IPS-18c (cell line): Measurements from ENCODE around the gene TTBK1.

ENCODE experiments used
- H3K4me3 ChIP-seq: 2 replicates; pipeline ENCODE4 v1.7.0; 2013; ENCODE audit warnings: low read depth, mild to moderate bottlenecking, low read length, moderate library complexity; ENCODE audit not compliant: insufficient read depth
- H3K9me3 ChIP-seq: one replicate; pipeline ENCODE4 v1.6.1; 2013; ENCODE audit warnings: mild to moderate bottlenecking, low read length, moderate library complexity; ENCODE audit not compliant: control insufficient read depth, insufficient read depth

TTBK1 gene

DNA sequence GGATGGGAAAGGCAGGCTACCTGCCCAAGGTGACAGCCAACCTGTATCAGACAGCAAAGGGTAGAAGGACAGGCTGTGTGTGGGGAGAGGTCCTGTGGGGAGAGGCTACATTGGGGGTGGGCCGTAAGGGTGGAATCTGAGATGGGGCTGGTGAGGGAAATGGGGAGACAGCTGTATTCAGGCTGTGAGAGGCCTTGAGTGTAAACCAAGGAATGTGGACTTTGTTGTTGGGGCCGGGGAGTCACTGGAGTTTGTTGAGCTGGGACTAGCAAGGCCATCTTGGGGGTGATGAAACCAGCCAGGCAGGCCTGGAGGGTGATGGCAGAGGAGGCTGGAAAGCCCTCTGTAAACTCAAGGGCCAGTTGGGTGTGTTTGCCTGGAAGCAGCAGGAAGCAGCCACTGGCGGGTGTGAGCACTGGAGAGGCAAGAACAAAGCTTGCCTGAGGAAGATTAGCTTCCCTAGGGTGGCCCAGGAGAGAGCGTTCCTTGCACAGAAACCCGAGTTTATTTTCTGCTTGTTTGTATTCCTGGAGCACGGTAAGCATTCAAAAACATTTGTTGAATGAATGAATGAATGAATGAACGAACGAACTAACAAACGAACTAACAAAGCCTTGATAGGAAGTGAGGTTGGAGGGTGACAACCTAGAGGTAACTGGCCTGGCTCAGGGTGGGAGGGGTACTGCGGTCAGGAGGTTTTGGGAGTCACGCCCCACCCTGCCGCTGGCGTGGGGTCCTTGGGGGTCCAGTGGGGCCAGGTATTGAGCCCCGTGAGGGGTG, 18.9 kb downstream of the TTBK1 start:
- Histone ChIP-seq H3K4me3 (no peak overlapping the region), H3K9me3 (no peaks in the 10 kb centered on the region)

DNA sequence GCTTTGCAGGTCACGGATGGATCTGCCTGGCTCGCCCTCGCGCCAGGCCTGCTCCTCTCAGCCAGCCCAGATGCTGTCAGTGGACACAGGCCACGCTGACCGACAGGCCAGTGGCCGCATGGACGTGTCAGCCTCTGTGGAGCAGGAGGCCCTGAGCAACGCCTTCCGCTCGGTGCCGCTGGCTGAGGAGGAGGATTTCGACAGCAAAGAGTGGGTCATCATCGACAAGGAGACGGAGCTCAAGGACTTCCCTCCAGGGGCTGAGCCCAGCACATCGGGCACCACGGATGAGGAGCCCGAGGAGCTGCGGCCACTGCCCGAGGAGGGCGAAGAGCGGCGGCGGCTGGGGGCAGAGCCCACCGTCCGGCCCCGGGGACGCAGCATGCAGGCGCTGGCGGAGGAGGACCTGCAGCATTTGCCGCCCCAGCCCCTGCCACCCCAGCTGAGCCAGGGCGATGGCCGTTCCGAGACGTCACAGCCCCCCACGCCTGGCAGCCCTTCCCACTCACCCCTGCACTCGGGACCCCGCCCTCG, 19.6 kb downstream of the TTBK1 start:
- Histone ChIP-seq H3K9me3 (peaks cover under 1% of the 10 kb centered on the region), H3K4me3 (no peak overlapping the region)

GRCh38 chr6:43263314-43264178, 20.3 kb downstream of the TTBK1 start:
- peaks cover 2% of the 10 kb centered on the region for H3K9me3 ChIP-seq
- H3K4me3 ChIP-seq, result no peak overlapping the region

DNA sequence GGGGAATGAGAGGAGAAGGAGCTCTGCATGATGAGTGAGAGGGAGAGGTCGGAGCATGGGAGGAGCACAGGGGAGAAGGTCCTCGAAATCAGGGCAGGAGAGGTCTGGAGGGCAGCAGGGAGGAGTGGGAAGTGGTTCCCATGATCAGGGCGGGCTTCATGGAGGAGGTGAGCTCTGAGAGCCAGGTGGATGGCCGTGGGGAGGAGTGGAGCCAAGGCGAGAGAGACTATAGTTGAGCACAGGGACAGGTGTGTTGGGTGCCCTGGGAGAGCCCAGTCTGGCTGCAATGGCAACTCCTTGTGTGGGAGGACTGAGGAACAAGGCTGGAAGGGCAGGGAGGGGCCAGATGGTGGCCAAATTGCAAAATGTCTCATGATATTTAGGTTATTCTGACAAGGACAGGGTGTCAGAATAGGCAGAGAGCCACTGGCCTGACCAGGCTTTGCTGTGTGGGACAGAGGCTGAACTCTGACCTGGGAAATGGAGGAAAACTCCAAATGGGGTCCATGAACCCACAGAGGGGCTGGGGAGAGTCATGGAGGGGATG, 21.4 kb downstream of the TTBK1 start:
- Histone ChIP-seq H3K4me3 (no peak overlapping the region), H3K9me3 (peaks cover 2% of the 10 kb centered on the region)

- peaks cover 2% of the 10 kb centered on the region for H3K9me3 ChIP-seq
- H3K4me3 ChIP-seq, result no peak overlapping the region
Observed at GRCh38 chr6:43265564-43265963, 22.3 kb downstream of the TTBK1 start.

DNA sequence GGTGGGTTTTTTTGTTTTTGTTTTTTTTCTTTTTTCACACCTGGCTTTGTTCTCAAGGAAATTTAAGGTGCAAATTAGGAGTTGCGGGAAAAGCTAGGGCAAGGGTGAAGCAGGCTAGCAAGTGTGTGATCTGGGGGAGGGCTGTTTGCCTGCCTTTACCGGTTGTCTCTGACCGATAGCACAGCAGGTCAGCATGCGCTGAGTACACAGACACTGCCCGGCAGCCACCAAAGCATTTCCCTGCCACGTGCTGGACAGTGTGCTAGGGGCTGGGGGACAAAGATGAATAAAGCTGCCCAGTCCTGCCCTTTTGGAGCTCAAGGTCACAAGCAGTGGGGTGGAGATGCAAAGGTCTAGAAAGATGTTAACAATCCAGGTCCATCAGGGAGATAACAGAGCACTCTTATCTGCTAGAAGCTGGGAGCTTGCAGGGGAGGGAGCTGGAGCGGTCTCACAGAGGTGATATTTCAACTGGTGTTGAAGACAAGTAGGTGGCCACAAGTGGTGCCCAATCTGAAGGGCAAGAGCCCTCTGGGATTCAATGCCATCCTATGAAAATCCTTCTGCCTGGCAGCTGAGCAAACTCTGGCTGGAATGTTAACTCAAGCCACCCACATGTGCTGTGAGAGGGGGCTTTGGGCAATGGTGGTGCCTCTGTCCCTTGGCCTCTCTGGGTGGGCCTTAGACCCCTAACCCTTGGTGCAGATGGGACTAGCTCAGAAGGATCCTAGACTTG, 24.5 kb downstream of the TTBK1 start:
- Histone ChIP-seq H3K4me3 (no peak overlapping the region), H3K9me3 (peaks cover 2% of the 10 kb centered on the region)

GRCh38 chr6:43268355-43268700, 25.0 kb downstream of the TTBK1 start:
- peaks cover 2% of the 10 kb centered on the region for H3K9me3 ChIP-seq
- H3K4me3 ChIP-seq, result no peak overlapping the region

- Histone ChIP-seq H3K4me3 (peak overlapping the region; percentile 41; the same call in 1 of the 2 replicates), H3K9me3 (peaks cover 2% of the 10 kb centered on the region)
Observed at GRCh38 chr6:43268782-43269272, 25.5 kb downstream of the TTBK1 start.

GRCh38 chr6:43269273-43270007, 26.2 kb downstream of the TTBK1 start:
- H3K4me3 ChIP-seq, result peak overlapping the region; percentile 41
- peaks cover 2% of the 10 kb centered on the region for H3K9me3 ChIP-seq

- Histone ChIP-seq H3K4me3 (no peak overlapping the region), H3K9me3 (peaks cover 2% of the 10 kb centered on the region)
Observed at GRCh38 chr6:43271103-43271815, 28.0 kb downstream of the TTBK1 start.

GRCh38 chr6:43271944-43272343, 28.7 kb downstream of the TTBK1 start:
- no peak overlapping the region for H3K4me3 ChIP-seq
- peaks cover 2% of the 10 kb centered on the region for H3K9me3 ChIP-seq

GRCh38 chr6:43273707-43274106, 30.4 kb downstream of the TTBK1 start:
- H3K4me3 ChIP-seq, result no peak overlapping the region

GRCh38 chr6:43274127-43274915, 31.0 kb downstream of the TTBK1 start:
- Histone ChIP-seq H3K9me3 (no peaks in the 10 kb centered on the region), H3K4me3 (peak overlapping the region; percentile 6; the same call in 1 of the 2 replicates)

More at GRCh38 chr6:43273707-43274106, 30.4 kb downstream of the TTBK1 start:
- no peaks in the 10 kb centered on the region for H3K9me3 ChIP-seq

DNA sequence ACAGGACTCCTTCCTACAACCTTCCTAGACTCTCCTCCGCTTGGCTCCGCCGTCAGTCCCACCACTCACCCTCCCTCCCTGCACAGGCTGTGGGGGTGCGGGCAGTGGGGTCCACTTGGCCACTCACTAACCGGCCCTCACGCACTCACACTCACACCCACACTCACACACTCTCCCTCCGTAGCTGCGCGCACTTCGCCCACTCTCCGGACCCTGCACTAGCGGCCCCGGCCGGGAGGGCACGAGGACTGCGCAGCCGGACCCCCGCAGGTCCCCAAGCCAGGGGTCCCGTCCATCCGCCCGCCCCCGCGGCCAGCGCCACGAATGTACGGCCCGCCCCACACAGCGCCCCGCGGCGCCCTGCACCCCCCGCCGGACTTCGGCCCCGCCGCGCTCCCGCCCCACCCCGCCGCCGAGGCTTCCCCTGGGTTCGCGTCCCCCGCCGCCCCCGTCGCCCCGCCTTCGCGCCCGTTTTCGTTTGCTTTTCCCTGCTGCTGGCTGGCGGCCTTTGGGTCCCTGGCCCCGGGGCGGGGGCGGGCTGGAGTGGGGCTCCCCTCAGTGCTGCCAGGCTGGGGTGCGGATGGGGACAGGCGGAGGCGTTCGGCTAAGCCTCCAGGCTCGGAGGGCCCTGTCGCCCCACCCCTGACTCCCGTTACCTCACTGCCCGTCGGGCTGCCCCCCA, 31.8 kb downstream of the TTBK1 start:
- Histone ChIP-seq H3K9me3 (no peaks in the 10 kb centered on the region), H3K4me3 (peak overlapping the region; percentile 38)
